GM12878 (cell line): ENCODE measurements around the gene GRK2. TPM values are rescaled to one million over a fixed set of nuclear protein-coding genes. Genes with fewer than 3 reads are reported as not detected.

ENCODE experiments used
- ATAC-seq: fragments of 200-7000 bp; cut with Tn5 transposase; 3 replicates; pipeline ENCODE4 v1.9.1; 2020; ENCODE audit warnings: mild to moderate bottlenecking, moderate library complexity
- BruUV-seq: library from RNA; stranded (reverse); fragments of 400-500 nt; replicated peaks from 2 replicates; lab custom pipeline; 2021; lab: Mats Ljungman, UMichigan
- CTCF ChIA-PET: fragments of 300-600 bp; sonication (Branson Sonifier 250); formaldehyde crosslinking; extraction: SDS; loops from one replicate; lab custom pipeline; 2021; ENCODE audit warnings: inconsistent platforms; lab: Yijun Ruan, JAX
- POLR2A ChIA-PET: fragments of 350-600 bp; formaldehyde crosslinking; extraction: SDS; loops from one replicate; lab custom pipeline; 2021; ENCODE audit warnings: inconsistent platforms; lab: Charles Lee
- RAD21 ChIA-PET: fragments of 300-600 bp; sonication (Branson Sonifier 250); formaldehyde crosslinking; loops from one replicate; lab custom pipeline; 2023; ENCODE audit warnings: antibody characterized with exemption; ENCODE audit not compliant: unreplicated experiment; lab: Charles Lee
- SMC1A ChIA-PET: fragments of 300-600 bp; sonication (Branson Sonifier 250); formaldehyde crosslinking; loops from one replicate; lab custom pipeline; 2023; ENCODE audit not compliant: unreplicated experiment, uncharacterized antibody; lab: Charles Lee
- DNase-seq: peaks from one replicate; pipeline ENCODE4 v3.0.0-alpha.2; 2011; ENCODE audit warnings: low read depth, low spot score
- FAIRE-seq: peaks from 3 replicates; lab custom pipeline; 2011; peaks lifted over from hg19 to GRCh38; lab: Jason Lieb, UNC
- H2AFZ ChIP-seq: 2 replicates; pipeline ENCODE4 v1.6.0; 2011; ENCODE audit warnings: low read depth, low read length, control low read depth; ENCODE audit not compliant: control insufficient read depth
- H3K27ac ChIP-seq: 2 replicates; pipeline ENCODE4 v1.5.1; 2011; ENCODE audit warnings: control low read depth; ENCODE audit not compliant: control insufficient read depth, insufficient read depth
- H3K27me3 ChIP-seq, 2 experiments: replicated peaks in 1 of 2; 2 replicates each; pipeline versions ENCODE4 v1.6.0 to v1.6.1; 2011; ENCODE audit warnings: low read length in 1 of 2; ENCODE audit not compliant: control insufficient read depth in 2 of 2, insufficient read depth in 2 of 2
- H3K36me3 ChIP-seq, 2 experiments: 2 replicates each; pipeline ENCODE4 v1.5.1; 2011; ENCODE audit warnings: low read length in 1 of 2; ENCODE audit not compliant: control insufficient read depth in 2 of 2, insufficient read depth in 2 of 2
- H3K4me1 ChIP-seq: 2 replicates; pipeline ENCODE4 v1.6.1; 2011; ENCODE audit warnings: mild to moderate bottlenecking, low read length, moderate library complexity, mixed read lengths; ENCODE audit not compliant: control insufficient read depth, insufficient read depth
- H3K4me2 ChIP-seq: 2 replicates; pipeline ENCODE4 v1.6.0; 2011; ENCODE audit warnings: control low read depth; ENCODE audit not compliant: control insufficient read depth, insufficient read depth
- H3K4me3 ChIP-seq: fragments of 200-600 bp; sonication (generic); 2 replicates; pipeline ENCODE4 v1.5.1; 2016
- H3K79me2 ChIP-seq: 2 replicates; pipeline ENCODE4 v1.6.0; 2011; ENCODE audit warnings: low read length; ENCODE audit not compliant: control insufficient read depth, insufficient read depth
- H3K9ac ChIP-seq: 2 replicates; pipeline ENCODE4 v1.8.0; 2011; ENCODE audit warnings: low read length, control low read depth, mixed read lengths; ENCODE audit not compliant: control insufficient read depth, insufficient read depth
- H3K9me3 ChIP-seq: replicated peaks from 3 replicates; pipeline ENCODE4 v1.5.1; 2011; ENCODE audit warnings: mild to moderate bottlenecking, low read length; ENCODE audit not compliant: control insufficient read depth, insufficient read depth
- H4K20me1 ChIP-seq: 2 replicates; pipeline ENCODE4 v1.6.0; 2011; ENCODE audit not compliant: control insufficient read depth, insufficient read depth
- CREB1 ChIP-seq: IDR thresholded peaks from 2 replicates; pipeline ENCODE4 v1.6.1; 2012; ENCODE audit warnings: low read depth, mild to moderate bottlenecking, inconsistent platforms
- MXI1 ChIP-seq: fragments of 150-350 bp; IDR thresholded peaks from 2 replicates; pipeline ENCODE4 v1.6.1; 2011; ENCODE audit warnings: low read depth, mild to moderate bottlenecking, inconsistent platforms, low read length, improper control_type of control experiment
- RBBP5 ChIP-seq: fragments of 200-600 bp; sonication (generic); conservative IDR thresholded peaks from 2 replicates; pipeline ENCODE4 v1.6.1; 2016
- SMAD5 ChIP-seq: IDR thresholded peaks from 2 replicates; pipeline ENCODE4 v1.6.1; 2016; ENCODE audit warnings: antibody characterized with exemption, low read depth
- WGBS: methylation state at CpG from one replicate; pipeline ENCODE4 v1.1.6; 2016; ENCODE audit warnings: low lambda C conversion rate; ENCODE audit not compliant: insufficient replicate concordance, insufficient coverage; ENCODE audit errors: missing lambda C conversion rate; 5-methylcytosine and 5-hydroxymethylcytosine counted together
- in situ Hi-C: fragments of 300-500 bp; cut with MboI; formaldehyde crosslinking; loops from 9 replicates; pipeline ENCODE4 v1.14.3; 2018; ENCODE audit warnings: mixed read lengths
- intact Hi-C: fragments of 100-400 bp; cut with micrococcal nuclease; formaldehyde crosslinking; loops from one replicate; pipeline ENCODE4 v1.14.2; 2022; ENCODE audit not compliant: unreplicated experiment
- polyA plus RNA-seq, 11 experiments: library from polyadenylated mRNA; depleted of rRNA in 4 of 11; unstranded in 6 of 11; stranded (reverse) in 5 of 11; fragments of >200 nt; fragmentation: Nextera tagmentation in 4 of 11; fragmentation: Illumina TruSeq in 1 of 11; extraction: Ambion mirVana in 4 of 11; extraction: Trizol in 1 of 11; gene quantifications; 1 replicate in 1 of 11; 2 replicates in 10 of 11; pipeline versions ENCODE4 v1.2.1 to v1.2.3, GENCODE V29; 2011 to 2016; ENCODE audit warnings: inconsistent platforms in 2 of 11, missing spikeins in 2 of 11, low read depth in 1 of 11
- total RNA-seq, 4 experiments: library from RNA; depleted of rRNA in 3 of 4; stranded (reverse); fragments of >200 nt in 3 of 4; fragmentation: Illumina TruSeq in 1 of 4; extraction: Trizol in 1 of 4; gene quantifications; 2 replicates each; pipeline versions ENCODE4 v1.2.1 to v1.2.3, GENCODE V29; 2013 to 2021
- TF ChIP-seq, protein P1 (sequence below): fragments of 450-650 bp; IDR thresholded peaks from 2 replicates; pipeline ENCODE4 v1.6.1; 2017; ENCODE audit warnings: mild to moderate bottlenecking, moderate library complexity

GRK2 gene
- total and polyA plus RNA-seq, 10 of the 15 experiments (the other 5 are each of a cell fraction or from before 2014, with no cell fraction given) = 1.0 to 160 (median 66.1) TPM

DNA sequence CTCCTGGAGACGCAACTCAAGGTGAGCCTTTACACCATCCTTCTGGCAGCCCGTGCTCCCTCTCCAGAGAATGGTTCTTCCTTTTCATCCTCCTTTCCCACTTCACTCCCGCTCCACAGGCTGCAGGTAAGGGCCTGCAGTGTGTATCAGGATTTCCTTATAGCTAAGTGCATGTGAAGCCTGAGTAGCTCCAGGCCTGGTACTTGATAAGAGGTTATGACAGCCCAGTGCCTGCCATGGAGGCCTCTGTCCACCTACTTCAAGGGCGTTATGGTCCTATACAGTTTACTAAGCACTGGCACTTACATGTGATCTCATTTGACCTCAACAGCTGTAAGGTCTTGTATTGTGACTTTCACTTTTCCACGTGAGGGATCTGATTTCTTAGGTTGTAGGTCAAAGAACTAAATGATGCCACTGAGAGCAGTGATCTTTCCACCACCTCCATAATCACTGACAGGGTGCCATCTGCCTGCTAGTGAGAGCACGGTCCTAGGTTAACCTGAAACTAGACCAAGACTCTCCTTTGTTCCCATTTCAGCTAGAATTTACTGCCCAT lies 55.1 kb downstream of the GRK2 start (continued):
- TF ChIP-seq, protein P1, sequence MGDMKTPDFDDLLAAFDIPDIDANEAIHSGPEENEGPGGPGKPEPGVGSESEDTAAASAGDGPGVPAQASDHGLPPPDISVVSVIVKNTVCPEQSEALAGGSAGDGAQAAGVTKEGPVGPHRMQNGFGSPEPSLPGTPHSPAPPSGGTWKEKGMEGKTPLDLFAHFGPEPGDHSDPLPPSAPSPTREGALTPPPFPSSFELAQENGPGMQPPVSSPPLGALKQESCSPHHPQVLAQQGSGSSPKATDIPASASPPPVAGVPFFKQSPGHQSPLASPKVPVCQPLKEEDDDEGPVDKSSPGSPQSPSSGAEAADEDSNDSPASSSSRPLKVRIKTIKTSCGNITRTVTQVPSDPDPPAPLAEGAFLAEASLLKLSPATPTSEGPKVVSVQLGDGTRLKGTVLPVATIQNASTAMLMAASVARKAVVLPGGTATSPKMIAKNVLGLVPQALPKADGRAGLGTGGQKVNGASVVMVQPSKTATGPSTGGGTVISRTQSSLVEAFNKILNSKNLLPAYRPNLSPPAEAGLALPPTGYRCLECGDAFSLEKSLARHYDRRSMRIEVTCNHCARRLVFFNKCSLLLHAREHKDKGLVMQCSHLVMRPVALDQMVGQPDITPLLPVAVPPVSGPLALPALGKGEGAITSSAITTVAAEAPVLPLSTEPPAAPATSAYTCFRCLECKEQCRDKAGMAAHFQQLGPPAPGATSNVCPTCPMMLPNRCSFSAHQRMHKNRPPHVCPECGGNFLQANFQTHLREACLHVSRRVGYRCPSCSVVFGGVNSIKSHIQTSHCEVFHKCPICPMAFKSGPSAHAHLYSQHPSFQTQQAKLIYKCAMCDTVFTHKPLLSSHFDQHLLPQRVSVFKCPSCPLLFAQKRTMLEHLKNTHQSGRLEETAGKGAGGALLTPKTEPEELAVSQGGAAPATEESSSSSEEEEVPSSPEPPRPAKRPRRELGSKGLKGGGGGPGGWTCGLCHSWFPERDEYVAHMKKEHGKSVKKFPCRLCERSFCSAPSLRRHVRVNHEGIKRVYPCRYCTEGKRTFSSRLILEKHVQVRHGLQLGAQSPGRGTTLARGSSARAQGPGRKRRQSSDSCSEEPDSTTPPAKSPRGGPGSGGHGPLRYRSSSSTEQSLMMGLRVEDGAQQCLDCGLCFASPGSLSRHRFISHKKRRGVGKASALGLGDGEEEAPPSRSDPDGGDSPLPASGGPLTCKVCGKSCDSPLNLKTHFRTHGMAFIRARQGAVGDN = no peak

DNA sequence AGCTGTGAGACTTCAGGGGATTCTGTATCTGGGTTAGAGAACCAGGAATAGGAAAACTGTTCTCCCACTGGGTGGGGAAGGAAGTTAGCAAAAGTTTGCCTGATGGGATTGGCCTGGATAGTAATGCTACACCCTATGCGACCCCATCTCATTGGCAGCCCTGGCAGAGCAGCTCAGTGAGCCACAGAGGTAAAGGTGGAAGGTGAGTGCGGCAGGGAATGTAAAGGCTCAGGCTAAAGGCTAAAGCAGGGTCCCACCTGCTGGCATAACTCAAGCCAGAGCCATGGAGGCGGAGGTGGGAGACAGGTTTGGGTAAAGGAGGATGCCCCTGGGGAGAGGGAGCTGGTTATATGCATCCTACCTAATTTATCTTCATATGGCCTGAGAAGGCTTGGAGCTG lies 55.8 kb downstream of the GRK2 start:
- no peak overlapping the region for H3K9ac ChIP-seq
- H3K4me2 ChIP-seq = no peak overlapping the region
- no peak for TF ChIP-seq RBBP5
- TF ChIP-seq MXI1 = no peak
- no peak for TF ChIP-seq SMAD5
- TF ChIP-seq CREB1 = no peak
- TF ChIP-seq, all 136 proteins: peak for 0
- no peak overlapping the region for H3K4me3 ChIP-seq
- POLR2A ChIA-PET = interaction anchor here (2.8 kb wide), 1 partner anchor 30 kb away, joined by 10 read pairs; no protein-coding TSS in a partner anchor
- intact Hi-C loops = no loop called here
- no peak for DNase-seq
- FAIRE-seq = no peak
- in situ Hi-C loops = no loop called here
- H3K27me3 ChIP-seq = no peaks in the 10 kb centered on the region
- H2AFZ ChIP-seq = no peak overlapping the region
- 90% methylated on average over 3 of the region's 3 CpGs for WGBS
- H4K20me1 ChIP-seq = no peaks in the 10 kb centered on the region
- peaks cover 3% of the 10 kb centered on the region for H3K4me1 ChIP-seq
- SMC1A ChIA-PET = interaction anchor here (1.1 to 7.6 kb wide), 6 partner anchors 24 to 60 kb away, joined by 4 to 82 read pairs (median 18); partner anchors contain the start of gene POLD4
- no TSS peak for BruUV-seq
- RAD21 ChIA-PET = interaction anchor here (1.2 to 7.0 kb wide), 4 partner anchors 25 to 59 kb away, joined by 3 to 64 read pairs (median 4); no protein-coding TSS in a partner anchor
- no peaks in the 10 kb centered on the region for H3K9me3 ChIP-seq
- CTCF ChIA-PET = interaction anchor here (1.1 to 12.1 kb wide), 7 partner anchors 14 to 61 kb away, joined by 3 to 151 read pairs (median 35); partner anchors contain the start of gene POLD4
- no peaks in the 10 kb centered on the region for H3K36me3 ChIP-seq
- H3K79me2 ChIP-seq = no peaks in the 10 kb centered on the region
- no peak overlapping the region for H3K27ac ChIP-seq
- no peak for ATAC-seq
